CD14-positive monocyte (primary cell): ENCODE measurements around the gene ACOT7. TPM values are rescaled to one million over a fixed set of nuclear protein-coding genes. Genes with fewer than 3 reads are reported as not detected.
A peak's percentile ranks its signal among the peaks of the same experiment; 100 is the strongest.
"Not testable (repeated sequence)": the region's sequence is repeated elsewhere in the genome, so short reads cannot be mapped to it uniquely, and the experiment has no call there.

Experiments used
- DNase-seq, 3 donors: peaks; one replicate each; pipeline ENCODE4 v3.0.0-alpha.2; 2011 to 2022
- H2AFZ ChIP-seq: 2 replicates; pipeline ENCODE4 v1.6.0; 2012; ENCODE audit warnings: mild to moderate bottlenecking, low read depth, low read length, inconsistent platforms; ENCODE audit not compliant: insufficient read depth, poor library complexity, severe bottlenecking
- H3K27ac ChIP-seq, 2 donors: 1 replicate in 1 of 2; 2 replicates in 1 of 2; pipeline ENCODE4 v1.5.1; 2012 to 2013; ENCODE audit warnings: low read length in 2 of 2, control low read depth in 1 of 2, inconsistent platforms in 1 of 2, low read depth in 1 of 2, mild to moderate bottlenecking in 1 of 2
- H3K27me3 ChIP-seq, 2 donors: one replicate each; pipeline versions ENCODE4 v1.6.0 to v1.6.1; 2011 to 2013; ENCODE audit warnings: low read length in 2 of 2; ENCODE audit not compliant: control insufficient read depth in 2 of 2, insufficient read depth in 2 of 2
- H3K36me3 ChIP-seq, 2 donors: replicated peaks in 1 of 2; 1 replicate in 1 of 2; 2 replicates in 1 of 2; pipeline versions ENCODE4 v1.5.1 to v1.6.1; 2012 to 2013; ENCODE audit warnings: low read length in 2 of 2, control low read depth in 1 of 2, inconsistent platforms in 1 of 2, mild to moderate bottlenecking in 1 of 2; ENCODE audit not compliant: insufficient read depth in 2 of 2, control insufficient read depth in 1 of 2
- H3K4me1 ChIP-seq, 2 donors: 1 replicate in 1 of 2; 2 replicates in 1 of 2; pipeline versions ENCODE4 v1.5.1 to v1.6.1; 2012 to 2013; ENCODE audit warnings: low read length in 2 of 2, control low read depth in 1 of 2, inconsistent platforms in 1 of 2, mild to moderate bottlenecking in 1 of 2, moderate library complexity in 1 of 2; ENCODE audit not compliant: insufficient read depth in 2 of 2, control insufficient read depth in 1 of 2
- H3K4me2 ChIP-seq: replicated peaks from 2 replicates; pipeline ENCODE3; 2012; ENCODE audit warnings: low read length, moderate library complexity, mild to moderate bottlenecking; ENCODE audit not compliant: poor library complexity, severe bottlenecking; ENCODE audit errors: extremely low read depth
- H3K4me3 ChIP-seq, 3 experiments: fragments of 200-600 bp in 1 of 3; sonication (generic) in 1 of 3; replicated peaks in 1 of 3; 1 replicate in 2 of 3; 2 replicates in 1 of 3; pipeline ENCODE4 v1.5.1; 2011 to 2013; ENCODE audit warnings: low read length in 3 of 3, mild to moderate bottlenecking in 3 of 3, control low read depth in 2 of 3, low read depth in 2 of 3, inconsistent platforms in 1 of 3, moderate library complexity in 1 of 3
- H3K79me2 ChIP-seq: 2 replicates; pipeline ENCODE4 v1.6.0; 2012; ENCODE audit warnings: mild to moderate bottlenecking, control low read depth, inconsistent platforms, low read length, moderate library complexity; ENCODE audit not compliant: insufficient read depth
- H3K9ac ChIP-seq: 2 replicates; pipeline ENCODE4 v1.6.0; 2017; ENCODE audit warnings: low read length, mild to moderate bottlenecking; ENCODE audit not compliant: insufficient read depth, poor library complexity, severe bottlenecking
- H3K9me3 ChIP-seq, 2 donors: replicated peaks in 1 of 2; 1 replicate in 1 of 2; 2 replicates in 1 of 2; pipeline versions ENCODE4 v1.5.1 to v1.6.1; 2012 to 2013; ENCODE audit warnings: low read length in 2 of 2, control low read depth in 1 of 2; ENCODE audit not compliant: control insufficient read depth in 1 of 2, insufficient read depth in 1 of 2
- H4K20me1 ChIP-seq: 2 replicates; pipeline ENCODE4 v1.6.0; 2012; ENCODE audit warnings: mild to moderate bottlenecking, low read length, control low read depth, moderate library complexity; ENCODE audit not compliant: insufficient read depth
- H3K27ac Mint-ChIP-seq, 7 donors: one replicate each; pipeline ENCODE4 v1.8.0; 2020; ENCODE audit warnings: mild to moderate bottlenecking in 7 of 7, mixed read lengths in 7 of 7, moderate library complexity in 6 of 7, inconsistent platforms in 2 of 7
- H3K27me3 Mint-ChIP-seq, 3 donors: one replicate each; pipeline ENCODE4 v1.8.0; 2021 to 2022; ENCODE audit warnings: low read depth in 3 of 3, mild to moderate bottlenecking in 3 of 3, mixed read lengths in 3 of 3, moderate library complexity in 3 of 3, inconsistent platforms in 1 of 3
- H3K36me3 Mint-ChIP-seq, 2 donors: one replicate each; pipeline ENCODE4 v1.8.0; 2020; ENCODE audit warnings: mixed read lengths in 2 of 2, inconsistent platforms in 1 of 2, mild to moderate bottlenecking in 1 of 2
- H3K4me1 Mint-ChIP-seq: one replicate; pipeline ENCODE4 v1.8.0; 2020; ENCODE audit warnings: mild to moderate bottlenecking, mixed read lengths
- H3K4me3 Mint-ChIP-seq, 2 donors: one replicate each; pipeline ENCODE4 v1.8.0; 2020; ENCODE audit warnings: mild to moderate bottlenecking in 2 of 2, mixed read lengths in 2 of 2, moderate library complexity in 1 of 2
- H3K9me3 Mint-ChIP-seq, 7 donors: one replicate each; pipeline ENCODE4 v1.8.0; 2020 to 2022; ENCODE audit warnings: mixed read lengths in 7 of 7, mild to moderate bottlenecking in 6 of 7, moderate library complexity in 6 of 7, inconsistent platforms in 2 of 7
- CTCF ChIP-seq: fragments of 200-600 bp; IDR thresholded peaks from one replicate; pipeline ENCODE4 v1.8.0; 2022; ENCODE audit warnings: antibody characterized with exemption, mild to moderate bottlenecking
- WGBS: methylation state at CpG from one replicate; pipeline ENCODE4 v1.1.5; 2013; ENCODE audit warnings: missing lambda C conversion rate; ENCODE audit not compliant: insufficient coverage; 5-methylcytosine and 5-hydroxymethylcytosine counted together
- intact Hi-C, 2 donors: fragments of 100-400 bp; cut with micrococcal nuclease; formaldehyde crosslinking; loops; one replicate each; pipeline versions ENCODE4 v1.15.0 to v1.15.1; 2023
- polyA plus RNA-seq, 3 donors: library from polyadenylated mRNA; depleted of rRNA in 1 of 3; unstranded in 2 of 3; stranded (reverse) in 1 of 3; fragments of 300-500 nt in 2 of 3; fragments of >200 nt in 1 of 3; fragmentation: Illumina TruSeq in 2 of 3; gene quantifications; 1 replicate in 2 of 3; 2 replicates in 1 of 3; pipeline ENCODE4 v1.2.3, GENCODE V29; 2012 to 2021

The ACOT7 gene
- polyA plus RNA-seq, 3 donors = 0.63 to 4.3 (median 1.4) TPM

GRCh38 chr1:6308449-6308848, 85.1 kb downstream of the ACOT7 start:
- H3K4me3 Mint-ChIP-seq = no peak overlapping the region

GRCh38 chr1:6307682-6308081, 85.9 kb downstream of the ACOT7 start:
- H3K4me1 Mint-ChIP-seq, H3K36me3 ChIP-seq, H3K27ac ChIP-seq, H3K4me2 ChIP-seq, H2AFZ ChIP-seq, H3K4me3 ChIP-seq, H3K4me3 Mint-ChIP-seq, intact Hi-C loops, H3K27me3 Mint-ChIP-seq, H3K9ac ChIP-seq, H3K79me2 ChIP-seq, DNase-seq, H4K20me1 ChIP-seq, H3K27me3 ChIP-seq, H3K4me1 ChIP-seq: not testable (repeated sequence)
- Mint-ChIP-seq H3K36me3 (peaks cover 4 to 16% of the 10 kb centered on the region in 2 donors), H3K9me3 (peaks cover 33 to 42% (median 35%) of the 10 kb centered on the region in 7 donors), H3K27ac (peak overlapping the region in 1 of 7 donors; percentile 68)
- WGBS = 59% methylated on average over 7 of the region's 7 CpGs
- peaks cover 34 to 37% of the 10 kb centered on the region in 2 donors for H3K9me3 ChIP-seq

More at GRCh38 chr1:6308449-6308848, 85.1 kb downstream of the ACOT7 start:
- no peaks in the 10 kb centered on the region for H3K79me2 ChIP-seq
- no peak overlapping the region for H3K27ac ChIP-seq
- no peaks in the 10 kb centered on the region for H4K20me1 ChIP-seq
- H3K9me3 ChIP-seq = peaks cover 34 to 37% of the 10 kb centered on the region in 2 donors
- H3K4me3 ChIP-seq = no peak overlapping the region
- no peaks in the 10 kb centered on the region for H3K4me1 ChIP-seq
- H3K4me2 ChIP-seq = no peak overlapping the region
- no peaks in the 10 kb centered on the region for H3K27me3 ChIP-seq
- WGBS = 90% methylated on average over 7 of the region's 13 CpGs
- no peaks in the 10 kb centered on the region for H3K4me1 Mint-ChIP-seq
- H3K9ac ChIP-seq = no peak overlapping the region
- intact Hi-C loops = no loop called here
- H3K27me3 Mint-ChIP-seq = peaks cover 0 to 7% (median 4%) of the 10 kb centered on the region in 3 donors
- TF ChIP-seq CTCF = no peak
- no peak overlapping the region for H2AFZ ChIP-seq
- DNase-seq = no peak
- peaks cover 4 to 16% of the 10 kb centered on the region in 2 donors for H3K36me3 Mint-ChIP-seq
- H3K9me3 Mint-ChIP-seq = peaks cover 33 to 42% (median 35%) of the 10 kb centered on the region in 7 donors
- peak overlapping the region in 1 of 7 donors; percentile 68 for H3K27ac Mint-ChIP-seq
- H3K36me3 ChIP-seq = no peaks in the 10 kb centered on the region
